MG63 (cell line): ENCODE data around the gene C6orf47. TPM values are rescaled to one million over a fixed set of nuclear protein-coding genes. Genes with fewer than 3 reads are reported as not detected.

Source experiments
- DNase-seq: peaks from one replicate; pipeline ENCODE4 v3.0.0-alpha.2; 2020
- H3K27me3 ChIP-seq: fragments of 250-450 bp; sonication (Bioruptor Pico); 2 replicates; pipeline ENCODE4 v1.5.1; 2020; ENCODE audit warnings: mild to moderate bottlenecking, moderate library complexity
- H3K36me3 ChIP-seq: fragments of 250-450 bp; sonication (Bioruptor Pico); 2 replicates; pipeline ENCODE4 v1.5.1; 2020; ENCODE audit warnings: mild to moderate bottlenecking, moderate library complexity
- H3K4me3 ChIP-seq: fragments of 250-450 bp; sonication (Bioruptor Pico); 2 replicates; pipeline ENCODE4 v1.5.1; 2020; ENCODE audit warnings: mild to moderate bottlenecking, moderate library complexity
- H3K9me3 ChIP-seq: fragments of 250-450 bp; sonication (Bioruptor Pico); 2 replicates; pipeline ENCODE4 v1.5.1; 2020; ENCODE audit warnings: mild to moderate bottlenecking, moderate library complexity
- total RNA-seq: library from RNA; depleted of rRNA; stranded (reverse); fragments of >200 nt; shearing (Covaris generic); gene quantifications from 2 replicates; pipeline ENCODE4 v1.2.3, GENCODE V29; 2014; ENCODE audit warnings: low replicate concordance

The C6orf47 gene
- total RNA-seq, 1 experiment from 2014 or later, result 6.5 TPM

DNA sequence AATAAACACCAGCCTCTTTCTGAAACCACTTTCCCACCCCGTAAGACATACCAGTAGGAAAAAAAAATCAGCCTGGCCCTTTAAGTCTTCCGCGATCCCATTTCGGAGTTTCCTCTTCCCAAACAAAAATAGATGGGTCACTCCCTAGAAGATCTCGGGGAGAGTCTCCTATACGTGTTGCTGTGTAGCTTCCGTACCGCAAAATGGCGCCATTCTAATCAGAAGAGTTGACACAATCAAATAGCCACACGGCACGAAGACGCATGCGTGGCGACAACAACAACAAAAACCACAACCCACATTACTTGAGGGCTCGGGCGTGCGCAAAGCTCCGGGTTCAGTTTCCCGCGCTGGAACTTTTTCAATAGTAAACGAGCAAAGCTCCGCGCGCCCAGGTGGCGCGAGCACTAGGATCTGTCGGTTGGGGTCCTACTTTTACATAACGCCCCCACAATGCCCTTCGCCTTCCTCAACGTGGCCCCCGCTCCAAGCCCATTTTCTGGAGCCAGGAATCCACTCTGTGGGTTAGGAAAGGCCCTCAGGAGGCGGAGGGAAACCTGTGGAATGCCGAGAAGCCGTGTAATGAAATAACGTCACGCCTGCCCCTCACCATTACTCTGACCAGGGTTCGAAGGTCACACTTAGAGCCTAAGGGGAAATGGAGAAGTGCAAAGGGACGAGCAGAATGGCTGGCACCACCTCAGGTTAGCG is 4.4 kb upstream of the C6orf47 start, which contains the start of gene GPANK1:
GPANK1 (minus strand) TSS at position 208 of the 711 bp plus-strand sequence. CDS start 519 bp downstream, outside the sequence.
- peak; percentile 74 for DNase-seq
- peaks cover 44% of the 10 kb centered on the region for H3K36me3 ChIP-seq
- H3K27me3 ChIP-seq, result no peaks in the 10 kb centered on the region
- no peaks in the 10 kb centered on the region for H3K9me3 ChIP-seq
- peak within 1 kb of the TSS; percentile 78 for H3K4me3 ChIP-seq

DNA sequence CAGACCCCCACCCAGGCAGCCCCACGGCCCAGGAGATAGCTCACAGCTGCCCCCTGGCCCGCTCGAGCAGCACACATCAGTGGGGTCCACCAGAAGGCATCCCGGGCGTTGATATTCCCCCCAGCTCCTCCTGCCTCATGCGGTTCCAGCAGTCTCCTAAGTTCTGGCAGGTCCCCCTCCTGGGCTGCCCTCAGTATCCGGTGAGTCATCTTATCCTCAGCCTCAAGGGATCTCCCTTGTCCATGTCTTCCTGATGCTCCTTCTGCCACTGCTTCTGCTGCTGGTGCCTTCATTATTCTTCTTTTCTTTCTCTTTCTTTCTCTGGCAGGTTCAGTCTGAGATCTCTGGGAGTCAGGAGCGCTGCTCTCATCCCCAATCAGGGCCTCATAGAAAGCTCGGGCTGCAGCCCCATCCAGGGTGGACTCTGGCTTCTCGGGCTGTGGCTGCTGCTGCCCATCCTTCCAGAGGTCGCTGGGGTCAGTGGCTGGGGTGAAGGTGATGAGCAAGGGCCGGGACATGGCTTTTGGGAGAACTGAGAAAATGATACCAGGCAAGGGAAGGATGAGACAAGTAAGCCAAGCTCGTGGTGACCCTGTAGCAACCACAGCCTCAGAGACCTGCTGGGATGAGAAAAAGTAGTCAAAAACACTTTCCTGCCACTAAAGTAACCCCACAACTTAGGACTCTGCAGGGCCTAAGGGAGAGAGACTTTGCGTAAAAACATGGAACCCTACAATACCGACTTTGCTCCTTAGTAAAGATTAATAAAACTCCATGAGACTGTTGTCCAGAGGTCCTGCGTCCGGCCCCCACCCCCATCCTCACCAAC is 3.6 kb upstream of the C6orf47 start:
- Histone ChIP-seq H3K9me3 (no peaks in the 10 kb centered on the region), H3K27me3 (no peaks in the 10 kb centered on the region), H3K36me3 (peaks cover 39% of the 10 kb centered on the region), H3K4me3 (peak overlapping the region; percentile 78)
- peak; percentile 70 for DNase-seq

DNA sequence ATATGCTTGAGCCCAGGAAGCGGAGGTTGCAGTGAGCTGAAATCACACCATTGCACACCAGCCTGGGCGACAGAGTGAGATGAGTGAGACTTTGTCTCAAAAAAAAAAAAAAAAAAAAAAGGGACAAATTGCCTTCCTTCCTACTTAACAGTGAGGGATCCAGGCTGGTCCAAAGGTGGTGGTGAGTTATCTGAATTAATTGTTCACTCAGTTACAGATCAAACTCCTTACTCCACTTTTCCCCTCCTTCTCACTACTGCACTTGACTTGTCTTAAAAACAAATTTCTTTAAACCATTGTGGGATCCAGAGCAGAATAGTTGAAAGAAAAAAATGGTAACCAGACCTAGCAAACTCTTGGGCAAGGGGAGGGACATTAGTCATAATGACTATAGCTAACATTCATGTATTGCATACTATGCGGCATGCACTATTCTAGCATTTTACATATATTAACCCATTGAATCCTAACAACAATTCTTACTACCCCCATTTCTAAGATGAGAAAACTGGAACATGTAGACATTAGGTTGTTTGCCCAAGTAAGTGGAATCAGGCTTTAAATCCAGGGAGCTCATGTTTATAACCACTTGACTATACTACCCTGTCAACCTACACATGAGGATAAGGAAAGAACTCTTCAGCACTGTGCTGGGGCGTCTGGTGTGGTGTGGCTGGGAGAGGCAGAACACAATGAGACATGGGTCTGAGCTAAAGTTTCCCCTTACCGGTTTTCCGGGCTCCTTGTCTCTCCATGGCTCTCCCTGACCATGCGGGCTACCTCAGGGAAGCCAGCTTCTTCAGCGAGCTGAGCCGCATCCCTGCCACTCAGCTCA is 2.8 kb upstream of the C6orf47 start:
- DNase-seq, result no peak
- H3K9me3 ChIP-seq, result no peaks in the 10 kb centered on the region
- H3K4me3 ChIP-seq, result peak overlapping the region; percentile 78
- no peaks in the 10 kb centered on the region for H3K27me3 ChIP-seq
- peaks cover 32% of the 10 kb centered on the region for H3K36me3 ChIP-seq

DNA sequence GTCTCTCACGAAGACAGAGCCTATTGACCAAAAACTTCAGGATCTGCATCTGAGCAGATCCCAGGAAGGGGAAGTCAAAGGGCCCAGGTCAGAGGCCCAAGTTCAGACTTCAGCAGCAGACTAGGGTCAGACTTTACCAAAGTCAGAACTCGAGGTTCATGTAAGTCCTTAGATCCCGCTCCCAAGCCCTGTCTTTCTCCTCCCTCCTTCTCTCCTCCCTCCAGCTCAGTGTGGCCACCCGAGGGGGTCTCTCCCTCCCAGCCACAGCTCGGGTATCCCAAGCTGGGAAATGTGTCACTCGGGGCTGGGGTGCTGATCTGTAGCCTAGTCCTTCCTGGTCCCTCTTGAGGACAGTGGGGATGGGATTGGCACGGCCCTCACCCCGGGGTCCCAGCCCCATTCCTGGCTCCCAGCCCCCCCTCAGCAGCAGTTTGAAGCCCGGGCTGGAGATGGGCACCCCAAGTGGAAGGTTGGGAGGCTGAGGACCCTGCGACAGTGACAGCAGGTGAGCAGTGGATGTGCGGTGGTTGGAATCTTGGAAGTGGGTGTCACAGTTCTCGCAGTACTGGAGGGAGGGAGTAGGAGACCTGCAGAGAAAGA is 1.6 kb upstream of the C6orf47 start:
- no peak overlapping the region for H3K4me3 ChIP-seq
- no peaks in the 10 kb centered on the region for H3K9me3 ChIP-seq
- no peak for DNase-seq
- H3K27me3 ChIP-seq, result no peaks in the 10 kb centered on the region
- peaks cover 21% of the 10 kb centered on the region for H3K36me3 ChIP-seq

DNA sequence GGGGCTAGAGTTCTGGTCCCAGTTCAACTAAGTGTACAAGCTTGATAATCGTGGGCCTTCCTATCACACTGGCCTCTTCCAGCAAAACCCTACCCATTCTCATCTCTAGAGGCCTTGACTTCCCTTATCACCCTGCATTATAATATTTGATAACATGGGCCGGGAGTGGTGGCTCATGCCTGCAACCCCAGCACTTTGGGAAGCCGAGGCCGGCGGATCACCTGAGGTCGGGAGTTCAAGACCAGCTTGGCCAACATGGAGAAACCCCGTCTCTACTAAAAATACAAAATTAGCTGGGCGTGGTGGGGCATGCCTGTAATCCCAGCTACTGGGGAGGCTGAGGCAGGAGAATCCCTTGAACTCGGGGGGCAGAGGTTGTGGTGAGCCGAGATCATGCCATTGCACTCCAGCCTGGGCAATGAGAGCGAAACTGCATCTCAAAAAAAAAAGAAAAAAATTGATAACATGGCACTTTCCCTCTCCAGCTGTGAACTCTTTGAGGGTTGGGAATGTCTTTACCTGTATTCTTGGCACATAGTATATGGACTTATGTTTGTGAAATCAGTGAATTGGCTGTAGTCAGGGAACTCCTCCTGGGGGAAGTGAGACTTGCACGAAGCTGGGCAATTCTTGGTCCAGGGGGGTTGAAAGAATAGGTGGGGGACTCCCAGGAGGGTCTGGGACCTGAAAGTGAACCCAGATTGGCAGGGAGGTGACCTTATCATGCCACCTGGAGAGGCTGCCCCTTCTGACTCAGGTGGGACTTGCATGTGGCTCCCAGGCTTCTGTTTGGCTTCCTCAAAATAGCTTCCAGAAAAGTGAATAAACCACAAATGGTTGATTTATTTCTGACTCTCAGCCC is 915 bp upstream of the C6orf47 start:
- Histone ChIP-seq H3K36me3 (peaks cover 15% of the 10 kb centered on the region), H3K27me3 (no peaks in the 10 kb centered on the region), H3K9me3 (no peaks in the 10 kb centered on the region), H3K4me3 (peak overlapping the region; percentile 63)
- DNase-seq, result no peak

DNA sequence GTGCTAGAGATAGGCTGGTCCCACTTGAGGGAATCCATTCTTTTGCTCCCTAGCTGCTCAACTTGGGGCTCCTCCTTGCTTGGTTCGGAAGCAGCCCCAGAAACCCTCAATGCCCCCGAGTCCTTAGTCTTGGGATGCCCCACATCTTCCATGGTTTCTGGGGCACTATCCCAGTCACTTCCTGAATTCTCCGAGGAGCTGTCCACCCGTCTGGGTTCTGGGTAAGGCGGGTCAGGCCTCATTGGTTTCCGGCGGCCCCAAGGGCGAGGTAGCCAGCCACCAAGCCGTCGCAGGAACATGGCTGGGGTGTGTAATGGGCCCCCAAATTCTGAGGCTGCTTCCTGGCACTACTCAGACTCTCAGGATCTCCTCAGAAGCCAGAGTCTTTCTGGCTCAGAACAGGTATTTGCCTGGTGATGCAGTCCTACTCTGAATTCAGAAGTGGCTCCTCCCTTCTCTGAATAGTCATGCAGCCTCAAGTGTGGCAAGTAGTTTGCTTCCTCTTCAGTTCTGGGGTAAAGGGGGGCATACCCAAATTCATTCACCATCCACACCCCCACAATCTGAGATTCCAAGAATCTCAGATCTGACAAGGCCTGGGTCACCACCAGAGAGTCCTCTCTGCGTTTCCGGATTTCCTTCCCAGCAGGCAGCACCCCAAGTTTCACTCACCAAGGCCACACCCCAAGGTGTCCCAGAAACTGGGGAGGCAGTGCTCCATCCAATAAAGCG is 763 bp downstream of the C6orf47 start:
- DNase-seq, result no peak
- Histone ChIP-seq H3K27me3 (no peaks in the 10 kb centered on the region), H3K36me3 (peaks cover 12% of the 10 kb centered on the region), H3K9me3 (no peaks in the 10 kb centered on the region), H3K4me3 (peak overlapping the region; percentile 63)

DNA sequence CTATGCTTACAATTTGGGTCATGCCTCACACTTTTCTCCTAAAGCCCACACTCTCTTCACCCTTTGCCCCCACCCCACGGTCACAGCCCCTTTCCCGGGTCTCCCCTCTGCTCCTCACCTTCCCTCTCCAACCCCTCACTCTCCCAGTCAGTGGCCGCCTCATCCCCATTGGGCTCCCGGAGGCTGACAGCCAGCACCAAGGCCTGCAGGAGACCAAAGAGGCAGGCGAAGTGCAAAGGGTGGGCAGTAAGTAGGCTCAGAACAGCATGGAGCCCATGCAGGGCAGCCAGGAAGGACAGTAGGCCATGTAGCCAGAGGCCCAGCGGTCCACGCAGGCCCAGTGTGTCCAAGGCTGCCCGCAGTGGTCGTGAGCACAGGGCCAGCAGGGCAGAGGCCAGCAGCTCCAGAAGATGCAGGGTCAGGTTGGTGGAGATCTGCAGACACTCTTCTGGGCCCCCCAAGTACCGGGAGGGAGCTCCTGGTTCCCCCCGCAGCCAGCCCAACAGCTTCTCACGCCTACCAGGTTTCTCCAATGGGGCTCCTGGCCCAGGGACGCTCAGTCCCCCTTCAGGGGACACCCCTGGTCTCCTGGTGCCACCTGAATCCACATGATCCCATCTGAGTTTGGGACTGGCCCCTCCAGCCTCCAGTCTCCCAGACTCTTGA is 1.5 kb downstream of the C6orf47 start:
- no peak for DNase-seq
- no peaks in the 10 kb centered on the region for H3K9me3 ChIP-seq
- peaks cover 12% of the 10 kb centered on the region for H3K36me3 ChIP-seq
- peak overlapping the region; percentile 63 for H3K4me3 ChIP-seq
- no peaks in the 10 kb centered on the region for H3K27me3 ChIP-seq

DNA sequence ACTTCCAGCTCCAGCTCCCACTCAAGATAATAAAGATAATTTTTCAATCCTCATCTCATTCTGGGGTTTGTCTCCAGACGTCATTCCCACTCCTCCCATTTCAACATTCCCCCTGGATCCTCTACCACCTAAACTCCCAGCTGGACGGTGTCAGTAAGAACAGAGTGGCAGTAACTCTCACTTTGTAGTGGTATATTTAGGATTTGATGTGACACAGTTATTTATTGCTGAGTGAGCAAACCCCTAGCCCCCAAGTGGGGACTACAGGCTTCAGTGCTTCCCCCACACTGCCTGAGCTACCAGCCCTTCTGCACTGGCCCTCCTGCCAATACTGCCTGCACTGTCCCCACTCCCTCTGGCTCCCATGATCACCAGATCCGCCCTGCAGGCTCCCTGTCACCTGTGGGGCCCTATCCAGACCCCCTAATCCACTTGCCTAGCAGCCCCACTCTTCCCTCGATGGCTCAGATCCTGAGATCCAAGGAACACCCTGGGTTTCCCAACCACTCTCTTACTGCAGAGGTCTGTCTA is 2.4 kb downstream of the C6orf47 start:
- no peak overlapping the region for H3K4me3 ChIP-seq
- no peaks in the 10 kb centered on the region for H3K27me3 ChIP-seq
- no peak for DNase-seq
- no peaks in the 10 kb centered on the region for H3K9me3 ChIP-seq
- H3K36me3 ChIP-seq, result peaks cover 5% of the 10 kb centered on the region

DNA sequence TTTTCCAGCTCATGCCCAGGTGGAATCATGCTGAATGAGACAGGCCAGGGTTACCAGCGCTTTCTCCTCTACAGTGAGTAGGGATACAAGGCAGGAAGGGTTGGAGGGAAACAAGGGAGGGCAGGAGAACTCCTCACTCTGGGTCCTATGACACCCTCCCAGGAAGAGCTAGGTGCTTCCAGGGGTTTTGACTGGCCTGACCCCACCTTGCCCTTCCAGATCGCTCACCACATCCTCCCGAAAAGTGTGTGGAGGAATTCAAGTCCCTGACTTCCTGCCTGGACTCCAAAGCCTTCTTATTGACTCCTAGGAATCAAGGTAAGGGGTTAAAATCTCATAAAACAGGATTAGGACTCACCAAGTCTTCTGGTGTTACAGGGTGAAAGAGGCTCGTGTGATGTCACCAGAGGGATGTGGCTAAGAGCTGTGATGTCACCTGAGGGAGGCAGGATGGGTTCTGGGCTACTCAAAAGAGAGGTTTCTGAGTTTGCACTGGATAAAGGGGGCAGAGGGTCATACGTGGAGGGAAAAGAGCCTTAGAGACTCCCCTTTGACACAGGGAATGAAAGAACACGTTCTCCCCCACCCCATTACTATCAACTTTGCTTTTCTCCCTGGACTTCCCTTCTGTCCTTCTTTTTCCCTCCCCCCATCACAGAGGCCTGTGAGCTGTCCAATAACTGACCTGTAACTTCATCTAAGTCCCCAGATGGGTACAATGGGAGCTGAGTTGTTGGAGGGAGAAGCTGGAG is 3.0 kb downstream of the C6orf47 start:
- DNase-seq, result no peak
- Histone ChIP-seq H3K4me3 (no peak overlapping the region), H3K9me3 (no peaks in the 10 kb centered on the region), H3K27me3 (no peaks in the 10 kb centered on the region), H3K36me3 (peaks cover 7% of the 10 kb centered on the region; the same call in 1 of the 2 replicates)

DNA sequence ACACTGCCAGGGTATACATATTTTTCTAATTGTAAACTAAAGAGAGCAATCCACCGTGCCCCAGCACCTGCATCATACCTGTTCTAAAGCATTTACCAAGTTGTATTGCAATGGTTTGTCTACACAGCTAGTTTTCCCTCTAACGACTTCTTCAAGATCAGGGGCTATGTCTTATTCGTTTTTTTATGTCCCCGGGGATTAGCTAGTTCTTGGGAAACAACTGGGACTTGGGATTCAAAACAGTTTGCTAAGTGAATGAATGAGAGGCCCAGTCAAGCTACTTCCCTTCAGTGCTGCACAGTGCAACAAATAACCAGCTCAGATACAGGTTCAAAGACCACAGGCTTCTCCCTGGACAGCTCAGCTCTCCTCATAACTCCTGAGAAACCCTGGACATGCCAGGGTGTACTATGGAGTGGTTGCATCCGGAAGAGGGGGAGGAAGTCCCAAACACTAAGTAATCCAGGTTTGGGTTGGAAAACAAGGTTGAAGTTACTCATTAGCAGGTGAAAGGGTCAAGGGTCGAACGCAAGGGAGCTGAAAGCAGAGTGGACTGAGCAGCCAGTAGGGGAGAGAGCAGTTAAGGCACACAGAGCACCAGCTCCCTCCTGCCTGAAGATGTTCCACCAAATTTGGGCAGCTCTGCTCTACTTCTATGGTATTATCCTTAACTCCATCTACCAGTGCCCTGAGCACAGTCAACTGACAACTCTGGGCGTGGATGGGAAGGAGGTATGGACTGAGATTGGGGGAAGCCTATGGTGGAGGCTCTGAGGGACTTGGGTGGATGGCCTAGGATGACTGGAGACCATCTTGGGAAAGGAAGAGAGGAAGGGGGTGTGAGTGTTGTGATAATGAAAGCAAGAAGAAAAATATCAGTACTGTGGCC is 5.0 kb downstream of the C6orf47 start, which contains the start of gene APOM:
APOM (plus strand) TSS at position 546 of the 889 bp plus-strand sequence; CDS start at position 619, 73 bp downstream.
- Histone ChIP-seq H3K4me3 (no peak within 1 kb of the TSS), H3K9me3 (no peaks in the 10 kb centered on the region), H3K36me3 (peaks cover 8% of the 10 kb centered on the region; the same call in 1 of the 2 replicates), H3K27me3 (no peaks in the 10 kb centered on the region)
- DNase-seq, result no peak

DNA sequence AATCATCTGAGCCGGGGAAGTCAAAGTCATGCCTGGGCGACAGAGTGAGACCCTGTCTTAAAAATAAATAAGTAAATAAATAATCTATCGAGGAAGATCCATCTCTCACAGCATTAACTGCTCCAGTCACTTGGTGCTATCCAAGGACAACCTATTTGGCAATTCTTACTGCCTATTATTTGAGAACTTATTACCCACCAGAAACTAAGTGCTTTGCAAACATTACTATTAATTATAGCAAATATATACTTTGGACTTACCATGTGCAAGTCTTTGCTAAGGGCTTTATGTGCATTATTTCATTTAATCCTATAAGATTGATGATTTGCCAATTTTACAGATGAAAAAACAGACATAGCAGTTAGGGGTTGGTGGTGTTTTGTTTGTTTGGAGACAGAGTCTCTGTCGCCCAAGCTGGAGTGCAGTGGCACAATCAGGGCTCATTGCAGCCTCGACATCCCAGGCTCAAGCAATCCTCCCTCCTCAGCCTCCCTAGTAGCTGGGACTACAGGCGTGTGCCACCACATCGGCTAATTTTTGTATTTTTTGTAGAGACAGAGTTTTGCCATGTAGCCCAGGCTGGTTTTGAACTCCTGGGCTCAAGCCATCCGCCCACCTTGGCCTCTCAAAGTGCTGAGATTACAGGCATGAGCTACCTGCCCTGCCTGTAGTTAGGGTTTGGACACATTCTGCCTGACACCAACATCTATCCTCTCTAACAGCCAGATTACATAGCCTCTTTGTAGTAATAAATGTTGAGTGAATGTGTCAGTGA is 5.8 kb downstream of the C6orf47 start:
- no peaks in the 10 kb centered on the region for H3K9me3 ChIP-seq
- no peak for DNase-seq
- peaks cover 8% of the 10 kb centered on the region; the same call in 1 of the 2 replicates for H3K36me3 ChIP-seq
- H3K4me3 ChIP-seq, result no peak overlapping the region
- H3K27me3 ChIP-seq, result no peaks in the 10 kb centered on the region
